Fibroblast of upper back skin (primary cell): Measurements from ENCODE around the gene RGS17.
"Not testable (repeated sequence)": the region's sequence is repeated elsewhere in the genome, so short reads cannot be mapped to it uniquely, and the experiment has no call there.

Source experiments
- DNase-seq: peaks from one replicate; pipeline ENCODE4 v3.0.0-alpha.2; 2013

The RGS17 gene

GRCh38 chr6:152982904-152983636 lies 148.0 kb downstream of the RGS17 start, which contains the start of gene FBXO5:
TSS of gene FBXO5 (minus strand) at chr6:152983041. CDS start at chr6:152982959, 82 bp downstream.
- DNase-seq = peak; percentile 98

GRCh38 chr6:152981989-152982903 lies 148.8 kb downstream of the RGS17 start:
- no peak for DNase-seq

- no peak for DNase-seq
Measured at GRCh38 chr6:152981219-152981618, 149.9 kb downstream of the RGS17 start.

- no peak for DNase-seq
Measured at GRCh38 chr6:152980656-152981055, 150.4 kb downstream of the RGS17 start.

GRCh38 chr6:152979116-152979515 lies 152.0 kb downstream of the RGS17 start:
- no peak for DNase-seq

- DNase-seq = peak; percentile 16
Measured at GRCh38 chr6:152978058-152978457, 153.0 kb downstream of the RGS17 start.

GRCh38 chr6:152977556-152977955 lies 153.5 kb downstream of the RGS17 start:
- no peak for DNase-seq

- DNase-seq = peak; percentile 19
Measured at GRCh38 chr6:152976749-152977148, 154.3 kb downstream of the RGS17 start.

- no peak for DNase-seq
Measured at GRCh38 chr6:152975204-152975915, 155.7 kb downstream of the RGS17 start.

GRCh38 chr6:152973916-152974315 lies 157.2 kb downstream of the RGS17 start:
- DNase-seq = no peak

- DNase-seq = no peak
Measured at GRCh38 chr6:152969688-152970418, 161.2 kb downstream of the RGS17 start.

GRCh38 chr6:152966168-152966894 lies 164.8 kb downstream of the RGS17 start:
- DNase-seq = not testable (repeated sequence)

GRCh38 chr6:152959333-152959732 lies 171.7 kb downstream of the RGS17 start:
- DNase-seq = no peak

GRCh38 chr6:152957796-152958195 lies 173.3 kb downstream of the RGS17 start:
- DNase-seq = no peak
